IPS-NIHi7 (cell line): ENCODE data around the gene NKX6-2.

Source experiments
- DNase-seq: peaks from one replicate; pipeline ENCODE4 v3.0.0; 2012; ENCODE audit warnings: mixed read lengths; ENCODE audit errors: extremely low spot score

The NKX6-2 gene

DNA sequence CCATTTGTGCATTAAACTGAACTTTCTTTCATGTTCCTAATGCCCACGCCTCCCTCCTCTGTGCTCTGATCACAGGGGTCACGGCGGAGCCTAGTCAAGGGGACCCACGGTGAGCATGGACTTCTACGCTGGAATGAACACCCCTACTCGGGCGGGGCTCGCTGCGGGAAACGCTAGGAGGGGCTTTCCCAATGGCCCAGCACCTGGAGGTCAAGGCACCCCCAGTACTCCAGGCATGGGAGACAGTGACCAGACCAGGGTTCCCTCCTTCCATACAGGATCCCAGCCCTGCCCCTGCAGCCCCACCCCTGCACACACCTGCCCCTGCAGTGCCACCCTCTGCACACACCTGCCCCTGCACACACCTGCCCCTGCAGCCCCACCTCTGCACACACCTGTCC lies 27.1 kb upstream of the NKX6-2 start:
- DNase-seq = no peak

DNA sequence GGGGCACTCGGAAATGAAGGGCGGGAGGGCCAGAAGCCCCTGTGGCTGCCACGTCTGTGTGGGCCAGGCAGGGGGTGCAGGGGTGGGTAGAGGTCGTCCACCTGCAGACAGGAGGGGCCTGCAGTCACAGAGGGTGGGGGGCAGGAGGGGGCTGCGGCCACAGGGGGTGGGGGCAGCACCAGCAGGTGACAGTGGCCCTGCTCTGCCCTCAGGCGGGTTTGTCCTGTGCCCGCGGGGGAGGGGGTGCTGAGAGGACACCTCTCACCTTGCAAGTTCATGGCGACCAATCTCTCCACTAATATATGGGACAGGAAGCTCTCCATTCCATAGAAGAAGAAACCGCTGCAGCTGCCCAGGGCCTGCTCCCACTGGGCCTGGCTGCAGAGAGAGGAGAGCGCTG lies 26.6 kb upstream of the NKX6-2 start:
- DNase-seq = no peak

DNA sequence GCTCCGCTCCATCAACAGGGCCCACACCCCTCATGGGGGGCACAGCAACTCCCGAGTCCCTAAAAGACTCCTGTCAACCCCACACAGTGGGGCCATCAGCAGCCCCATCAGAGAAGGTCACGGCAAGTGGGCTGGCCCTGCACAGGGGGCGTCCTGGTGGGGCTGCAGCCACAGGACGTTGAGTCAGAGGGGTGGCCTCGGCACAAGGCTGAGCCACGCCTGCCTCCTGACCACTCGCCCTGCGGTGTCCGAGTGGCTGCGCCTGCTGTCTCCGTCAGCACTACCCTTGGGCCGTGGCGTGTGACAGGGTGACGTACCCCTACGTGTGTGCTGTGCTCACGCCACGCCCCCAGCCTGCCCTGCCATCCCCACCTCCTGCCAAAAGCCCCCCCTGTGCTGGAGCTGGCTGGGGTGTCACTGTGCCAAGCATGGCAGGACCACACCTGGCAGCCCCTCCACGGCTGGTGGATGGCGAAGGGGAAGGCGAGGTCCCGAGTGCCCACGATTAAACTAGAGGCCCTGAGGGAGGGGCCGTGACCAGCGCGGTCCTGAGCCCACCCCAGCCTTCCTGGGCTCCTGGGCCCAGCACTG lies 26.0 kb upstream of the NKX6-2 start:
- DNase-seq = no peak

DNA sequence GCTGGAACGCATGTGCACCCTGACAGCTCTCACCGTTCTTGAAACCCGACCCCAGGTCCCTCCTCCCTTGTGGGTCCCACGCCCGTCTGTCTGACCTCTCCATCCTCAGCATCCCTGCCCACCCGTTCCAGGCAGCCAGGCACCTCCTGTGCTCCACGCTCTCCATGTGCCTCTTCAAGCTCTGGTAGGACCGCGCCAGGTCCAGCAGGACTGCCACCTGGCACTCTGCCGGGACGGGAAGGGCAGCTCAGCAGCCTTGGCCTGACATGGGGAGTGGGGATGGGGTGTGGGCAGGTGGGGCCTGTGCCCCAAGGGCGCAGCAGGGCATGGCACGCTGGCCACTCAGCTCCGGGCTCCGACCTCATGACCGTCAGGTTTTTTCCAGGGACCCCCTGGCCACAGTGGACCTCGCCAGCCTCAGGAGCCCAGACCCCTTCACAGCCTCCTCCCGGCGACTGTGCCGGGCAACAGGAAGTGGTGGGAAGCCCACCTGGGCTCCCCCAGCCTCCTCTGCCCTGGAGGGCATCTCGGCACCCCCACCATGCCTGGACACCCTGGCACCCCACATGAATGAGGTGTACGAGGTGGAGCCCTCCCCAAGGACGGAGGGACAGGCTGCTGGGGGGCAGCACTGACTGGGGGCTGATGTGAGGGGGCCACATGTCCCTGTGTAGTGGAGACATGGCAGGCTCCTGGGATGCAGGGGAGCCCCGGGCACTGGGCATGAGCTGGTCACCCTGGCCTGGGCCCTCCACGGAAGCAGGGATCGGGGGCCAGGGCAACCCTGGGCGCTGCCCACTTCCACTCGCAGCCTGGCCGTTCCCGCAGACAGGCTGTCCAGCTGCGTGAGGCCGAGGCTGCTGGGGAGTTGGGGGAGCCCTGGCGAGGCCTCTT lies 25.1 kb upstream of the NKX6-2 start:
- DNase-seq = no peak

DNA sequence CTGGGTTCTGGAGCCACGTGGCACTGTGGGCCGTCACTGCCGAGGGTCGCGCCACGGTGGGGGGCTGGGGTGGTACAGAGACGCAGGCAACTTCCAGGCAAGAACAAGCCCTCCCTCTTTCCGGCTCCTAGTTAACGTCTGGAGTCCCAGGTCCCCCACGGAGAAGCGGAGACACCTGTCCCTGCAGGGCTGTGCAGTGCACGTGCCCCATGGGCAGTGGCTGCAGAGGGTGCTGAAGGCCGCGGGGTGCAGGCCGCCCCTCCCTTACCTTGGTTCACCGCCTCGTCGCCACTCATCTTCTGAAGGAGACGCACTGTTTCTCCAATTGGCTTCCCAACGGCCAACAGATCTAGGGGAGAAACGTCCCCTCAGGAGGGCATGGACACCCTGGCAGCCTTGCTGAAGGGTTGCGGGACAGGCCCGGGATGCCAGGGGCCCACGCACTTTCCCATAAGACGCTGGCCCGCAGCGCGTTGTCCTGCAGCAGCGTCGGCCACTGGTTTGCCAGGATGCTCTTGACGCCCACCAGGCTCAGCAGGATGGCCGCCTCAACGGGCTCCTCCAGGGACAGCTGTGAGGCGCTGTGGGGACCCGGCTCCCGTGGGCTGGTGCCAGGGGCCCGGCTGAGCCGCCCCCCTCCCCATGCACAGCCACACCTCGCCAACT lies 24.3 kb upstream of the NKX6-2 start:
- DNase-seq = no peak

DNA sequence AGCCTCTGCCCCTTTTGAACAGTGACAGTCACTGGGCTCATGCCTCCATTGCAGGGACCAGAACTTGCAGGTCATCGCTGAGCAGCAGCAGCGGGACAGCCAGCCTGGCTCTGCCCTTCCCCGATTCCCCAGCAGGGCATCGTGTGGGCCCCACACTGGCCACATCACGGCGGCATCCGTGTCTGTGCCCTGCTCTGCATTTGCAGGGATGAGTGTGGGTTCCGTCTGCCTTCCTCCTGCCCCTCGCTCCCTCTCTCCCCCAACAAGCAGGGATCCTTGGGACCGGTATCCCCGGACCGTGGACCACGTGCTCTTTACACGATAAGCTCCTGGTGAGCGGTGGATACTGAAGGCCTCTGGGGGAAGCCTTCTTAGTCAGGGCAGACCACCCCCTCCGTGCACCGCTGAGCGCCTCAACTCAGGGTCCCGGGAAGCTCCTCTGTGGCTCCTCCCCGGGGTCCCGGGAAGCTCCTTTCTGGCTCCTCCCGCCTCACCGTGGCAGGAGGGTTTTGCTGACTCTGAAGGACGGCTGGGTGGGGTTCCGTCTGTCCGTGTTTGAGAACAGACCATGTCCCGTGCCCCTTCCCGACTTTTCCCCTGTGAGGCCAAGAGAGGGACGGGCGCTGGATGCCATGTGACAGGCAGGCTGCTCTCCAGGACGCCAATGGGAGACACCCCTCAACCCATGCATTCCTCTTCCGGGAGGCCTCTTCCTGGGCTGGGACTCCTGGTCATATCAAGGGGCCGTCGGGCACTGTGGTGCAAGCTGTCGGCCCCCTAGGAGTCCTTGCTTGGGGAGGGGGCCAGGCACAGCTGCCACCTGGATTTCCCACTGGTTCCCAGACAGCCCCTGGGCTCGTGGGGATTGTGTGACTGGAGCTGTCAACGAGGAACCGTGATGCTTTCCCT lies 23.5 kb upstream of the NKX6-2 start:
- no peak for DNase-seq

DNA sequence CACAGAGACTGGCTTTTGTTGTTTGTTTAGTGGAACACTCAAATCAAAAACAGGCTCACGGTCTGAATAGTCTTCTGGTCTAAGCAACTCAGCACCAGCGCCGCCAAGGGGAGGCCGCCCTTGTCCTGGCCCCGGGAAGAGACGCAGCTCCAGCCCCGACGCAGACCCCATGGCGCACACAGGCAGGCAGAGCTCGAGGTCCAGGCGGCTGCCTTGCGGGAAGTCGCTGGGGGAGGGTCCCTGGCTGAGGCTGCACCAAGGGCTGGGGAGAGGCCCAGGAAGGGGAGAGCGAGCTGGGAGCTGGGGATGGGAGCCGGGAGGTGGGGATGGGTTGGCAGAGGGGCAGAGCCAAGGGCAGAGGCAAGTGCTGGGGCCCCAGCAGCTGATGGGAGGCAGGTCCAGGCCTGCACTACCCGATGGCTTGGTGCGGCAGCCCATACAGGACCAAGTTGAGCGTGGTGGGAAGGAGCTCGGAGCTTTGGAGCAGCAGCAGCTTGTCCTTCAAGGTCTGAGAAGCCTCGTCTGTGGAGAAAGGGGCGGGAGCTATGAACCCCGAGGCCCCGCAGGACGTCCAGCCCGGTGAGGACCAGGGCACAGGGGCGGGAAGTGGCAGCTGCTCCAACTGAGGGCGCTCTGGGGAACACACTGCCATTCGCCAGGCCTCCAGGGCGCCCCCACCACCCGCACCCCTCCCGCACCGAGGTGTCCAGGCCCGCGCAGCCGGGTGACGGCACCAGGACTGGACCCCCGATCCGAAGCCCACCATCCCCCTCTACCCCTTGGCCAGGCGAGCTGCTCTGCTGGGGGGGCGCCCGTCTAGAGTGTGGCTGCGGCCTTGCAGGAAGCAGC lies 22.7 kb upstream of the NKX6-2 start:
- DNase-seq = no peak

DNA sequence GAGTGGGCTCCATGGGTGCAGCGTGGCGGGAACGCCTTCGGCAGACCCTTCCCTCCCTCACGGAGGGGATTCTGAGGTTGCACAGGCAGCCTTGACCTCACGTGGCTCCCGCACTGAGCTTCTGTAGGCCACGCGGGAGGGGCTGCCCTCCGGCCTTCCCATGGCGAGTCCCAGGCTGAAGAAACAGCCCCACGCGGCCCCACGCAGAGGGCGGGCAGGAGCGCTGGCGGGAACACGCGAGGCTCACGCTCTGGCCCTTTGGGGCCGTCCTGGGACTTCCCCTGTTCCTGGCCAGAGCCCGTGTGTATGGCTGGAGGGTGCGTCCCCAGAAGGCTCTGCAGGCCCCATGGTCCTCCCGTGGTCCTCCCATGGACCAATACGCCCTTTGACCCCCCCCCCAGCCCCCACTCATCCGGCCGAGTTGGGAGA lies 21.7 kb upstream of the NKX6-2 start:
- no peak for DNase-seq

DNA sequence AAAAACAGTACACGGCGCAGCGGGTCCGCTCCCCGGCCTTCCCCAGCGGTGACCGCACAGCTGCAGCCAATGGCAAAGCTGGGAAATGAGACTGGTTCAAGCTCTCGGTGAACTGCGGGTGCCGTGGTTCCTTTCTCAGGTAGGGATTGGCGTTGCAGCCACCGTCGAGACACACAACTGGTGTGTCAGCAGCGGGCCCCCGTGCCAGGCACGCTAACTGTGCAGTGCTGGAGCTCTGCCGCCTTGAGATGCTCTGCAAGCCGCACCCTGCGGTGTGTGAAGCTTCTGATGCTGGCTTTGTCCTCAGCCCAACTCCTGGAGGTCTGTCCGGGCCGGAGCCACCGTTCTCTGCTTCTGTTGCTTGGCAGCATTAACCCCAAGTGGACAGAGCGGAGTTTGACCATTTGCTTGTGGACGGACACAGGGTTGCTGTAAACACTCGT lies 20.6 kb upstream of the NKX6-2 start:
- no peak for DNase-seq

DNA sequence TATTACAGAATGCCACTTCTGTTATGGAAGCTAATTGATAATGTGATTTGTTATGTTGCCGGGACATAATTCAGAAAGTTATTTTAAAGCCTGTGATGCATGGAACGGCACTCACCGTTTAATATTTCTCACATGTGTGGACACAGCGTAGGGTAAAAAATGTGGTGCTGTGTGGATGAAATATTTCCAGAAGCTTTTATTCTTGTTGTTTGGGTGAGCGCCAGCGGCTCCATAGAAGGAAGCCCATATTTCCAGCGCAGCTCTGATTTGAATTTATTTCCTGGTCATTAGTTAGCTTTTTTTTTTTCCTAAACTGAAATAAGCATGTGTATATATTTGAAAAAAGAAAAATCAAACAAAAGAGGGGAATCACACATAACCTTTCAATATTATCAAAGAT lies 20.2 kb upstream of the NKX6-2 start:
- no peak for DNase-seq

DNA sequence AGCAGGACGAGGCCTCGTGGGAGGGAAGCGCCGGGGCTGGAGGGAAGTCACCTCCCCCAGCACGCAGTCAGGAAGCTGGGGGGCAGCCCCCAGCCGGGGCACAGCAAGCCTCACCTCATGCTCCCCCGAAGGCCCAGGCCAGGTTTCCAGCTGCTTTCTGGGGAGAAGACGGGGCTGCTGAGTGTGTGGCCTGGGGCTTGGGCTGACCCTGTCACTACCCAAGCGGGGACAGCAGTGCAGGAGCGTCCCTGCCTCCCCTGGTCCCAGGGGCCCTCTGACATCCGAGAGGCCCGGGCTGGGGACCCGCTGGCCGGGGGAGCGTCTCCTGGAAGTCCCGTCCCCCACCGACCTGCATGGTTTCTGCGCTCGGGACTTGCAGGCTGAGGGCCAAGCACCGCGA lies 19.7 kb upstream of the NKX6-2 start:
- no peak for DNase-seq

DNA sequence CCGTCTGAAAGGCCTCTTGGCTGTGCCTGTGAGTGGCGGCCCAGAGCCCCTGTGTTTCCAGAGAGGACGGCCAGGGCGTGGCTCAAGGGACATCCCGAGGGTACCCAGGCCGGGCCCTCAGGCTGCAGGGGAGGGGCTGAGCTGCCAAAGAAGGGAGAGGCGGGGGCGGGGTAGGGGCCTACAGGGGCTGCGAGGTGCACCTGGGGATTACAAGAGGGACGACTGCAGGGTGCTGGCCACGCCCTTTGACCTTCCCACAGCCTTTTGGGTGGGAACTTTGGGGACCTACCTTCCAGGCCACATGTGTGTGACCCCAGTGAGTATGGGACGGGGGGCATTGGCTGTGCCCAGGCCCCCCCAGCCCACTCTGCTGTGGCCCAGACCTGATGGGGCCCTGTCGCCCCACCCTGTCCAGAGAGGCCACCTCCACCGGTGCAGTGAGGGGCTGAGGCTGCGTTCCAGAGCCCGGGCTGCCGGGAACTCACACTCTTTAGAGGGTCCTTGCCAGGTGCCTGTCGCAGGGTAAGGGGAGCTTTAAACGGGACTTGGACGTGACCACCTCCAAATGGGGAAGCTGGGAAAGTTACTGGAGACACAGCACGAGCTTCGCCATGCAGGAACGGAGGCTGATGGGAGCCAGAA lies 19.0 kb upstream of the NKX6-2 start:
- no peak for DNase-seq

DNA sequence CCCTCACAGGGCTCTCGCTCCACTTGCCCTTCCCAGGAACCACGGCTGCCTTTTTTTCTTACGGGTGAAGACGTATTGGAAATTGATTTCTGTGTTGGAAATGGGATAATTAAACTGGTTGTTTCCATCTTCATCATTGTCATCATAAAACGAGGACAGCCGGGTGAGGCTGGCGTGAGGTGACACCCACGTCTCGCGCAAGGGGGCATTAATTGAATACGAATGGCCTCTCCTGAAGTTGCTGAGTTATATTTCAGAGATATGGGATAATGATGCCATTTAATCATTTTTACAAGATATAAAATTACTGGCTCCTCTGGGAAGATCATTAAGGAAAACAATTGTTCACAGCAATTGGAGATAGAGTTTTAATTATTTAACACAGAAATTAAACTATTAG lies 18.3 kb upstream of the NKX6-2 start:
- no peak for DNase-seq

DNA sequence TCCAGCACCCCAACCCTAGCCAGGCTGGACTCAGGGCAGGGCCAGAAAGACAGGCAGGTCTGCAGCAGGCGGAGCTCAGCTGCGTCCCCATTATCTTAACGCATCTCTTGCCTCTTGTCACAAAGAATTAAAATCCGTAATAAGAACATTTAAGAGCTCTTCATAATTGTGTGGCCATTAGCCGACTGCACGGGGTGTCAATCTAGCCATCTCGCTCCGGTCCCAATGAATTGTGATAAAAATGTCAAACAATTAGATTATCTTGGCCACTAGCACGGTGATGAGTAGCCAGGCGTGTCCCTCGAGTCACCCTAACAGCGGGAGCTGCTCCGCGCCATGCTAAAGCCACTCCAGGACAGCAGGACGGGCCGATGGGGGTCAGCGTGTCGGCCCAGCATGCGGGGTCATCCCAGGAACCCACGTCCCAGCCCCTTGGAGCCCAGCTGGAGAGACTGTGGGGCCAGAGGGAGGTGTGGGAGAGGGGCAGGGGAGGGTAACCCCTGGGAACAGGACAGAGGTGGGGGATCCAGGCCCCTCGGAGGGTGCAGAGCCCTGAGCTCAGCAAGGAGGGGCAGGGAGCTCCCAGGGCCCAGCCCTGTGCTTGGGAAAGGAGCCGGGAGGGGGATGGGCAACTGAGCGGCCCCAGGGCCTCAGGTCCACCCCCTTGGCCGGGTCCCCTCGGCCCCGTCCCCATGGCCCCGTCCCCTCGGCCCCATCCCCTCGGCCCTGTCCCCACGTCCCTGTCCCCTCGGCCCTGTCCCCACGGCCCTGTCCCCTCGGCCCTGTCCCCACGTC lies 17.7 kb upstream of the NKX6-2 start:
- no peak for DNase-seq

DNA sequence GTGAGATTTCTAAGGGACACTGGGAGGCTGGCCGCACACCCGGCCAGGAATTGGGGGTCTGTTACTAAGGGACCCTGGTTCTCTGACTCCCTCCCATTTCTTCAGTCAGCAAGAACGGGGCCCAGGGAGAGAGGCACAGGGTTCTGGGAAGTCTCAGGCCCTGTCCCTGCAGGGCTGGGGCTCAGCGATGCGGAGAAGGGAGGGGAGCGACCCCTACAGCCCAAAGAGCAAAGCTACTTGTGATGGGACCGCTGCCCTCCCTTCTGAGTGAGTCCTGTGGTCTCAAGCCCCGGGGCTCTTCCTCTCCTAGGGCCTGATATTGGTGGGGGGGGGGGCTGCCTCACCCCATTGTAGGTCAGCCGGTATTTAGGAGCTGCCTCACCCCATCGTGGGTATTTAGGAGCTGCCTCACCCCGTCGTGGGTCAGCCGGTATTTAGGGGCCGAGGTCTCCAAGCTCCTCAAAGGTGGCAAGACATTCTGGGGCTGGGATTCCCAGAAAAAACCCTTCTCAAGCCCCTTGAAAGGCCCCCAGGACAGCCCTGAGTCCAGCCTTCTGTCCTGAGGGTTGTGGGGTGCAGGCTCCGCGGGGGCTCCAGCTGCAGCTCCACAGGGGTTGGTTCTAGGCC lies 16.9 kb upstream of the NKX6-2 start:
- peak; percentile 69 for DNase-seq

DNA sequence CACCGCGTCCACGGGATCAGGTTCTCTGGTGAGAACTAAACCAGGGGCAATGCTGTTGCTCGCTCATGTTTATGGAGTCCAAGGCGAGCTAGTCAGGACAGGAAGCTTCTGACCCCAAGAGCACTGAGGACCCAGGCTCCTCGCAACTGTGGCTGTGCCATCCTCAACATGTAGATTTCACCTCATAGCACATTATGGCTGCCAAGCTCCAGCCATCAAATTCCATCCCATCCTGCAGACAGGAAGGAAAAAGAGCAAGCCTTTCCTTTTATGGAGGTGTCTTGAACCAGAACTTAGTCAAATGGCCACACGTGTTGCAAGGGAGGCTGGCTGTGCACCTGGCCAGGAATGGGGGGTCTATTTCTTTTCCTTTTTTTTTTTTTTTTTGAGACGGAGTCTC lies 16.1 kb upstream of the NKX6-2 start:
- DNase-seq = no peak

DNA sequence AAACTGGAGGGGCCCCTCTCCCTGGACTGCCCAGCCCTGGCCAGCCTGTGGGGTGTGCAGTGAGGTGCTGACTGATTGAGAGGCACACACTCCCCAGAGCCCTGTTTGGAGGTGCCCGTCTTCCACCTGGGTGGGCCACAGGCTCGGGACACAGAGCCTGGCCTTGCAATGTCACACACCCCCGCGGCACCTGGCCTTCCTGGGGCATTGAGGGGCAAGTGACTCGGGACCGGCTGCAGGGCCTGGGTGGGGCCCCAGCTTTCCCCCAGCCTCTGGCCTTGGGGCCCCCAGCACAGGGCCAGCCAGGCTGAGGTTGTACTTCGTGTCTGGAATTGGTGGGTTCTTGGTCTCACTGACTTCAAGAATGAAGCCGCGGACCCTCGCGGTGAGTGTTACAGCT lies 13.9 kb upstream of the NKX6-2 start:
- DNase-seq = no peak

DNA sequence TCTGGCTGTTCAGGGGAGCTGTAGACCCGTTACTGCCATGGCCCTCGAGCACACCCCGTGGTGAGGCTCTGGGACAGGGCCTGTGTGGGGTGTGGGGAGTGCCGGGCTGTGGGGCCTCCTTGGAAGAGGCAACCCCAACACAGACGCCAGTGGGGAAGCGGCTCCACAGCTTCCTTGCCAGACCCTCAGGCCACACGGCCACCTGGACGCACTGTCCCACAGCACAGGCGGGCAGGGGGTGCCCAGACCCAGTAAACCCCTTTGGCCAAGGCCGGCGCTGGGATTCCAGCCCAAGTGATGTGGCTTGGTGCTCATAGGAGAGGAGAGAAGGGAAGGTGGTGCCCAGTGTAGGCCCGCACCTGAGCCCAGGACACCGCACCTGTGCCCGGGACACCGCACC lies 12.9 kb upstream of the NKX6-2 start:
- no peak for DNase-seq

DNA sequence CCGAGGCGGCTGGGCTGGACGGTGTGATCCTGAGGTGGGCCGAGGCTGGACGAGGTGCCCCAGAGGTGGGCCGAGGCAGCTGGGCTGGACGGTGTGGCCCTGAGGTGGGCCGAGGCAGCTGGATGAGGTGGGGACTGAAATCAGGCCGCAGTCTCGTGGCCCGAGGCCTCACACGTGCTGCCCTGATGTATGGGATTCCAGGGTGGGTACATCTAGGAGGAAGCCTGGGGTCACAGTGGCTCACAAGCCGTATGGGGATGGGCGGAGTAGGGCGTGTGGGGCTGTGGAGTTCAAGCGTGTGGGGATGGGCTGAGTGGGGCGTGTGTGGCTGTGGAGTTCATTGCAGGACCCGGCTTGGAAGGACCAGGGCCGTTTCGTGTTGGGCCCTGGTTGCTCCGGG lies 12.5 kb upstream of the NKX6-2 start:
- no peak for DNase-seq
